ENCODE data around the gene NUPR1.

GRCh38 chr16:28555561-28555960 is 16.8 kb upstream of the NUPR1 start:
- TF ChIP-seq CTCF (IDR thresholded peaks at IDR 0.05) (no peak), EP300 (IDR thresholded peaks at IDR 0.05) (no peak), POLR2AphosphoS5 (IDR thresholded peaks at IDR 0.05) (no peak)

All from gastroesophageal sphincter (tissue), 3 donors.